ENCODE results near the gene PTPRH. TPM values are rescaled to one million over a fixed set of nuclear protein-coding genes. Genes with fewer than 3 reads are reported as not detected.

PTPRH gene
- total RNA-seq, 1 donor from 2014 or later, result 1.0 TPM

Small RNA genes lying within 50 kb of the gene (microRNA-seq; reads per million reads assigned to microRNA genes)
- gene MIR6802, result 2.7 reads per million, percentile 3 among the genes with 10 or more reads in this experiment
- gene MIR6803, result 6.0 reads per million, percentile 24 among the genes with 10 or more reads in this experiment
- 7.1 reads per million, percentile 29 among the genes with 10 or more reads in this experiment for gene MIR6804

Other genes starting within 250 kb of the PTPRH start
- 0.27 TPM in 1 of 2 replicates, not detected in the other for gene NLRP2, start 243.1 kb downstream of the PTPRH start, total RNA-seq
- 0.36 and 0.48 TPM in 2 replicates for gene GP6, start 171.2 kb downstream of the PTPRH start, total RNA-seq
- 18.8 and 22.6 TPM in 2 replicates for gene RDH13, start 146.4 kb downstream of the PTPRH start, total RNA-seq
- 7.6 and 9.2 TPM in 2 replicates for gene EPS8L1, start 133.6 kb downstream of the PTPRH start, total RNA-seq
- gene PPP1R12C, start 91.9 kb downstream of the PTPRH start, total RNA-seq, result 79.7 and 86.2 TPM in 2 replicates
- 7.1 and 8.3 TPM in 2 replicates for gene TNNT1, start 60.3 kb downstream of the PTPRH start, total RNA-seq
- gene TNNI3, start 51.8 kb downstream of the PTPRH start, total RNA-seq, result not detected in 2 replicates
- 1.3 and 1.8 TPM in 2 replicates for gene DNAAF3, start 42.9 kb downstream of the PTPRH start, total RNA-seq
- 1.1 and 1.9 TPM in 2 replicates for gene SYT5, start 29.2 kb downstream of the PTPRH start, total RNA-seq
- 2.7 and 3.9 TPM in 2 replicates for gene TMEM86B, start 19.3 kb upstream of the PTPRH start, total RNA-seq
- gene PPP6R1, start 49.5 kb upstream of the PTPRH start, total RNA-seq, result 73.8 and 75.2 TPM in 2 replicates
- 34.8 and 39.8 TPM in 2 replicates for gene HSPBP1, start 70.6 kb upstream of the PTPRH start, total RNA-seq
- 17.6 and 18.8 TPM in 2 replicates for gene BRSK1, start 74.5 kb upstream of the PTPRH start, total RNA-seq
- not detected in 2 replicates for gene TMEM150B, start 115.8 kb upstream of the PTPRH start, total RNA-seq
- 14.6 and 16.0 TPM in 2 replicates for gene KMT5C, start 130.4 kb upstream of the PTPRH start, total RNA-seq
- 0.50 TPM in 2 replicates for gene COX6B2, start 145.2 kb upstream of the PTPRH start, total RNA-seq
- 0.10 and 0.20 TPM in 2 replicates for gene GARIN5B, start 153.8 kb upstream of the PTPRH start, total RNA-seq
- gene IL11, start 161.0 kb upstream of the PTPRH start, total RNA-seq, result 183 and 202 TPM in 2 replicates
- gene TMEM190, start 167.3 kb upstream of the PTPRH start, total RNA-seq, result 2.5 TPM in 2 replicates
- 1.4 and 2.1 TPM in 2 replicates for gene TMEM238, start 174.8 kb upstream of the PTPRH start, total RNA-seq
- 2,006 and 2,072 TPM in 2 replicates for gene RPL28, start 176.4 kb upstream of the PTPRH start, total RNA-seq
- gene UBE2S, start 198.3 kb upstream of the PTPRH start, total RNA-seq, result 107 and 116 TPM in 2 replicates
- 0.09 TPM in 1 of 2 replicates, not detected in the other for gene SHISA7, start 233.8 kb upstream of the PTPRH start, total RNA-seq

Measured in astrocyte (in vitro differentiated cells and primary cell).